Fibroblast of villous mesenchyme (primary cell): ENCODE data around the gene ZNF609. TPM values are rescaled to one million over a fixed set of nuclear protein-coding genes. Genes with fewer than 3 reads are reported as not detected.
"Not testable (repeated sequence)": the region's sequence is repeated elsewhere in the genome, so short reads cannot be mapped to it uniquely, and the experiment has no call there.

Source experiments
- DNase-seq: peaks from one replicate; pipeline ENCODE4 v3.0.0-alpha.2; 2010; ENCODE audit warnings: low read depth
- H3K4me3 ChIP-seq: 2 replicates; pipeline ENCODE4 v1.5.1; 2011; ENCODE audit warnings: low read depth, mild to moderate bottlenecking, low read length
- CTCF ChIP-seq: IDR thresholded peaks from 2 replicates; pipeline ENCODE4 v1.5.1; 2012; ENCODE audit warnings: low read depth, mild to moderate bottlenecking, low read length; ENCODE audit not compliant: insufficient read depth
- total RNA-seq: library from RNA; depleted of rRNA; stranded (reverse); fragments of >200 nt; gene quantifications from 2 replicates; pipeline ENCODE4 v1.2.3, GENCODE V29; 2012

ZNF609 gene
- total RNA-seq, 1 donor = 22.5 TPM

- no peak for DNase-seq
- no peak overlapping the region for H3K4me3 ChIP-seq
- TF ChIP-seq CTCF = no peak
These were observed 173.0 kb downstream of the ZNF609 start for GRCh38 chr15:64633332-64633731.

GRCh38 chr15:64634027-64634426 lies 173.6 kb downstream of the ZNF609 start:
- no peak for DNase-seq
- H3K4me3 ChIP-seq = no peak overlapping the region
- TF ChIP-seq CTCF = no peak

- peak; percentile 16 for DNase-seq
- TF ChIP-seq CTCF = no peak
- H3K4me3 ChIP-seq = no peak overlapping the region
These were observed 174.5 kb downstream of the ZNF609 start for GRCh38 chr15:64634576-64635498.

DNA sequence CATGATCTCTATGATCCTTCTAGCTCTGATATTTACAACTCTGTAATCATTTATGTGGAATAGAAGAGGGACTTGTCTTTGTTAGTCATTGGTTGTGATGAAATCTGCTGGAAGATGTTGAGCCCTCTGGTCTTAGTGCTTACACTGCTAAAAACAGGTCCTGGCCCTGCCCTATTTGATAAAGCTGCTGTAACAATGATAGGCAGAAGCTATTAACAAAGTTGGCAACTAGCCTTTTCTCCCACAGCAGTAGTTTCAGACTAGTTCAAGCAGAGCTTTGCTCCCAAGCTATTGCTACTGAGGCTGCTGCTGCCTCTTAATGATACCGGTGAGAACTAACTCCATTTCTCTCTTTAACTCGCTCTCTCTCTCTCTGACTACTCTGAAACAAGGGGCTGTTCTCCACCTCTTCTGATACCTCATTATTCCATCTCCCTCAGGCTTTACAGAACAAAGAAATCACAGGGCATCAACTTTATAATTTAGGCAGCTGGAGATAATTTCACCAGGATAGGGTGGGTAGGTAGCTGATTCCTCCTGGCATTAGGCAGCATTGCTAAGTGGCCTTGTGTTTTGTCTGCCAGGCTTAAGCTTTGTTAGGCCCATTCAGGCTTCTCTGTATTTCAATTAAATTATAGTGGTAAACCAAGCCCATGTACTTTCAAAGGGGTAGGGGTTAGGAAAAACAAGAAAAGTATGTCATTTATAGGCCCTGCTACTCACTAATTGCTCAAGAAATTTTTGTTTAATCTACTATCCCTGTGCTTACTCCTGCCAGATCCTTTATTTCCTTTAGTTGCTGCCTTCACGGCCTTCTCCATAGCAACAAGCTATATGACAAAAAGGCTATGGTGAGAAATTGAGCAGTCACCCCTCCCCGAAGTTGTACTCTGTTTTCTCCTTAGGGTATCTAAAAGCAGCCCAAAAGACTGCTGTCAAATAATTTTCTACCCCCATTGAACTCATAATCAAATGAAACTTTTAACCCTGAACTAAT lies 175.4 kb downstream of the ZNF609 start:
- H3K4me3 ChIP-seq = no peak overlapping the region
- DNase-seq = peak; percentile 92
- TF ChIP-seq CTCF = no peak

DNA sequence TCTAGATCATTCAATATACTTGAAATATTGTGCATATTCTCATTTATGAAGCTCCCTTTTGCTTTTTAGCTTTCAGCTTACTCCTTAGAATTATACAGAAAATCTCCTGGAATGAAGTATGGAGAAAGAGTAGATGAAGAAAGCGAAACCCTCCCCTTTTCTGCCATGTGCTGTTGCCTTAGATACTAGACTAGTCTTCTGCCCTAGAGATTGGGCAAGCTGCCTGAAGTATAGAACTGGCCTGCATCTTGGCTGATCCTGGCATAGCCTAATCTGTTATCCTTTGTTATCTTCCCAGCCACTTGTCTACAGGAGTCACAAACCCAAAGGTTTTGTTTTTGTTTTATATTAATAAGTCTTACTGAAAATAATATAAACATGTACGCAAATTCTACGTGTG lies 176.2 kb downstream of the ZNF609 start:
- no peak overlapping the region for H3K4me3 ChIP-seq
- DNase-seq = peak; percentile 39
- no peak for TF ChIP-seq CTCF

GRCh38 chr15:64637412-64637811 lies 177.0 kb downstream of the ZNF609 start:
- TF ChIP-seq CTCF = no peak
- no peak overlapping the region for H3K4me3 ChIP-seq
- no peak for DNase-seq

DNA sequence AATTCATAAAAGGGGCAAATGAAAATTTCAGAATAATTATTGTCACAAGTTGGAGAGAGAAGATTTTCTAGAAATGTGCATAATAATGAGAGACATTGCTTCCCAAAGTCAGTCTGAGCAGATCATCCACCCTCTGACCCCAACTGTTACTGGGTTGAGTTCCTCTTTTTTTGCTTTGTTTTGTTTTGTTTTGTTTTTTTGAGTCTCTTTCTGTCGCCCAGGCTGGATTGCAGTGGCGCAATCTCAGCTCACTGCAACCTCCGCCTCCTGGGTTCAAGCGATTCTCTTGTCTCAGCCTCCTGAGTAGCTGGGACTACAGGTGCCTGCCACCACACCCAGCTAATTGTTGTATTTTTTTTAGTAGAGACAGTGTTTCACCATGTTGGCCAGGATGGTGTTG lies 179.4 kb downstream of the ZNF609 start:
- not testable (repeated sequence) for H3K4me3 ChIP-seq, DNase-seq
